Keratinocyte (primary cell): ENCODE results near the gene RASL10A. TPM values are rescaled to one million over a fixed set of nuclear protein-coding genes. Genes with fewer than 3 reads are reported as not detected.

Experiments
- DNase-seq: peaks from one replicate; pipeline ENCODE4 v3.0.0-alpha.2; 2011; ENCODE audit warnings: low read depth, missing footprints, low spot score
- FAIRE-seq: peaks from 2 replicates; lab custom pipeline; 2011; peaks lifted over from hg19 to GRCh38; lab: Jason Lieb, UNC
- H2AFZ ChIP-seq: 2 replicates; pipeline ENCODE4 v1.6.0; 2012; ENCODE audit warnings: low read length, control low read depth, inconsistent platforms; ENCODE audit not compliant: control insufficient read depth
- H3K27ac ChIP-seq: 2 replicates; pipeline ENCODE4 v1.5.1; 2011; ENCODE audit warnings: low read length; ENCODE audit not compliant: control insufficient read depth, insufficient read depth
- H3K27me3 ChIP-seq: 3 replicates; pipeline ENCODE4 v1.6.0; 2011; ENCODE audit warnings: low read length; ENCODE audit not compliant: control insufficient read depth, insufficient read depth; ENCODE audit errors: extremely low read depth
- H3K36me3 ChIP-seq, 2 experiments: 2 replicates in 1 of 2; 3 replicates in 1 of 2; pipeline ENCODE4 v1.5.1; 2011; ENCODE audit warnings: low read length in 2 of 2, mild to moderate bottlenecking in 1 of 2; ENCODE audit not compliant: control insufficient read depth in 2 of 2, insufficient read depth in 2 of 2; ENCODE audit errors: extremely low read depth in 1 of 2
- H3K4me1 ChIP-seq: 3 replicates; pipeline ENCODE4 v1.5.1; 2011; ENCODE audit warnings: low read length; ENCODE audit not compliant: control insufficient read depth, insufficient read depth; ENCODE audit errors: extremely low read depth
- H3K4me2 ChIP-seq: 3 replicates; pipeline ENCODE4 v1.6.0; 2011; ENCODE audit warnings: low read depth, low read length; ENCODE audit not compliant: control insufficient read depth, insufficient read depth; ENCODE audit errors: extremely low read depth
- H3K4me3 ChIP-seq, 3 experiments: fragments of 200-600 bp in 1 of 3; sonication (generic) in 1 of 3; 2 replicates in 2 of 3; 3 replicates in 1 of 3; pipeline ENCODE4 v1.5.1; 2011 to 2016; ENCODE audit warnings: low read length in 3 of 3, mild to moderate bottlenecking in 3 of 3, control low read depth in 2 of 3, inconsistent platforms in 1 of 3, low read depth in 1 of 3, mixed read lengths in 1 of 3, mixed run types in 1 of 3, moderate library complexity in 1 of 3; ENCODE audit not compliant: control insufficient read depth in 2 of 3, insufficient read depth in 2 of 3; ENCODE audit errors: extremely low read depth in 1 of 3
- H3K79me2 ChIP-seq: 2 replicates; pipeline ENCODE4 v1.6.0; 2012; ENCODE audit warnings: low read length; ENCODE audit not compliant: control insufficient read depth, insufficient read depth
- H3K9ac ChIP-seq: 3 replicates; pipeline ENCODE4 v1.6.0; 2011; ENCODE audit warnings: low read length; ENCODE audit not compliant: control insufficient read depth, insufficient read depth; ENCODE audit errors: extremely low read depth
- H3K9me1 ChIP-seq: 3 replicates; pipeline ENCODE4 v1.6.0; 2011; ENCODE audit warnings: low read length; ENCODE audit not compliant: control insufficient read depth, insufficient read depth; ENCODE audit errors: extremely low read depth
- H3K9me3 ChIP-seq: 2 replicates; pipeline ENCODE4 v1.5.1; 2012; ENCODE audit warnings: low read depth, low read length; ENCODE audit not compliant: control insufficient read depth
- H4K20me1 ChIP-seq: 3 replicates; pipeline ENCODE4 v1.6.0; 2011; ENCODE audit warnings: low read length; ENCODE audit not compliant: control insufficient read depth, insufficient read depth; ENCODE audit errors: extremely low read depth
- CTCF ChIP-seq, 3 experiments: IDR thresholded peaks in 1 of 3; conservative IDR thresholded peaks in 1 of 3; optimal IDR thresholded peaks in 1 of 3; 2 replicates in 2 of 3; 3 replicates in 1 of 3; pipeline versions ENCODE3 to v1.5.1; 2011; ENCODE audit warnings: low read length in 3 of 3, mild to moderate bottlenecking in 3 of 3, moderate library complexity in 2 of 3, control low read depth in 1 of 3, inconsistent platforms in 1 of 3; ENCODE audit not compliant: insufficient read depth in 2 of 3; ENCODE audit errors: extremely low read depth in 1 of 3
- EZH2 ChIP-seq: IDR thresholded peaks from one replicate; pipeline ENCODE4 v1.6.1; 2012; ENCODE audit warnings: inconsistent platforms, mild to moderate bottlenecking, low read length, moderate library complexity
- dilution Hi-C: fragments of 300-500 bp; cut with MboI; formaldehyde crosslinking; loops from one replicate; pipeline ENCODE4 v1.7.0; 2020; ENCODE audit warnings: low sequenced_read_pairs; ENCODE audit not compliant: extremely low pct_ligation_motif_present
- polyA plus RNA-seq, 5 experiments: library from polyadenylated mRNA; depleted of rRNA in 3 of 5; stranded (reverse) in 3 of 5; stranded (forward) in 1 of 5; unstranded in 1 of 5; fragments of >200 nt; gene quantifications; 1 replicate in 1 of 5; 2 replicates in 3 of 5; 3 replicates in 1 of 5; pipeline versions ENCODE4 v1.2.1 to v1.2.3, GENCODE V29; 2011 to 2012; ENCODE audit warnings: missing spikeins in 2 of 5, low read depth in 1 of 5, low replicate concordance in 1 of 5

Gene RASL10A
- polyA plus RNA-seq, 1 donor (not counting 4 experiments of a cell fraction or from before 2014, with no cell fraction given): not detected

DNA sequence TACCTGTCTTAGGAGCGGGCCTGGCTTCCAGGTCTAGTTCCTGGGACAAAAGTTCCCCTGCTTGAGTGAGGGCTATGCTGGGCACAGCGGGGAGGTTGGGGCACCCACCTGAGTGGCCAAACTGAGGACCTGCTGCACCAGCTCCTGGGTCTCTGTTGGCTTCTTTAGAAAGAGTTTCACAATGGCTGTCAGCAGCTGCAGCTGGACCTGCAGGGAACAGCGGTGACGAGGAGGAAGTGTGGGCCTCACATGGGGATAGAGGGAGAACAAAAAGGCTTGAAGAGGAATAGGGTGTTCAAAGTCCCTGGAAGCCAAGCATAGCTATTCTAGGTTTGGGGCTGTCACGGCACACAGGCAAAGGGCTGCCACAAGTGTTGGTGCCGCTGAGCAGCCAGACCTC, 26.7 kb upstream of the RASL10A start:
- no peak overlapping the region for H3K4me3 ChIP-seq
- H3K9me1 ChIP-seq: peaks cover 7% of the 10 kb centered on the region
- H3K79me2 ChIP-seq: no peaks in the 10 kb centered on the region
- H3K27me3 ChIP-seq: no peaks in the 10 kb centered on the region
- DNase-seq (no peak), FAIRE-seq (no peak)
- H3K4me1 ChIP-seq: peaks cover 53% of the 10 kb centered on the region
- no peak overlapping the region for H3K9ac ChIP-seq
- H3K27ac ChIP-seq: no peak overlapping the region
- peaks cover 28 to 61% of the 10 kb centered on the region in 2 experiments for H3K36me3 ChIP-seq
- no peak overlapping the region for H2AFZ ChIP-seq
- no peak for TF ChIP-seq EZH2
- TF ChIP-seq CTCF (optimal IDR thresholded peaks at IDR 0.05 in 1 of 3, IDR thresholded peaks at IDR 0.05 in 1 of 3, conservative IDR thresholded peaks at IDR 0.05 in 1 of 3; ENCODE audit: extremely low read depth in 1 of 3, insufficient read depth in 2 of 3, low read length in 3 of 3): no peak
- no peak overlapping the region for H3K4me2 ChIP-seq
- H4K20me1 ChIP-seq: peaks cover 15% of the 10 kb centered on the region
- dilution Hi-C loops: no loop called here
- H3K9me3 ChIP-seq: no peaks in the 10 kb centered on the region

GRCh38 chr22:29341849-29342127, 26.3 kb upstream of the RASL10A start:
- H3K9me1 ChIP-seq: peaks cover 7% of the 10 kb centered on the region
- dilution Hi-C loops: no loop called here
- H3K9ac ChIP-seq: no peak overlapping the region
- no peak overlapping the region for H2AFZ ChIP-seq
- FAIRE-seq (no peak), DNase-seq (no peak)
- no peak overlapping the region for H3K4me3 ChIP-seq
- peaks cover 53% of the 10 kb centered on the region for H3K4me1 ChIP-seq
- H3K79me2 ChIP-seq: no peaks in the 10 kb centered on the region
- peaks cover 15% of the 10 kb centered on the region for H4K20me1 ChIP-seq
- H3K27ac ChIP-seq: no peak overlapping the region
- TF ChIP-seq EZH2 (no peak), CTCF (optimal IDR thresholded peaks at IDR 0.05 in 1 of 3, IDR thresholded peaks at IDR 0.05 in 1 of 3, conservative IDR thresholded peaks at IDR 0.05 in 1 of 3; ENCODE audit: extremely low read depth in 1 of 3, insufficient read depth in 2 of 3, low read length in 3 of 3) (no peak)
- H3K9me3 ChIP-seq: no peaks in the 10 kb centered on the region
- peaks cover 28 to 61% of the 10 kb centered on the region in 2 experiments for H3K36me3 ChIP-seq
- no peak overlapping the region for H3K4me2 ChIP-seq
- H3K27me3 ChIP-seq: no peaks in the 10 kb centered on the region
